Hematopoietic multipotent progenitor cell treated with erythropoietin and hydrocortisone succinate and interleukin-3 and kit ligand, for 6 days (in vitro differentiated cells): ENCODE measurements around the gene PREB.

ENCODE experiments used
- DNase-seq: peaks from one replicate; pipeline ENCODE4 v3.0.0-alpha.2; 2015

PREB gene

DNA sequence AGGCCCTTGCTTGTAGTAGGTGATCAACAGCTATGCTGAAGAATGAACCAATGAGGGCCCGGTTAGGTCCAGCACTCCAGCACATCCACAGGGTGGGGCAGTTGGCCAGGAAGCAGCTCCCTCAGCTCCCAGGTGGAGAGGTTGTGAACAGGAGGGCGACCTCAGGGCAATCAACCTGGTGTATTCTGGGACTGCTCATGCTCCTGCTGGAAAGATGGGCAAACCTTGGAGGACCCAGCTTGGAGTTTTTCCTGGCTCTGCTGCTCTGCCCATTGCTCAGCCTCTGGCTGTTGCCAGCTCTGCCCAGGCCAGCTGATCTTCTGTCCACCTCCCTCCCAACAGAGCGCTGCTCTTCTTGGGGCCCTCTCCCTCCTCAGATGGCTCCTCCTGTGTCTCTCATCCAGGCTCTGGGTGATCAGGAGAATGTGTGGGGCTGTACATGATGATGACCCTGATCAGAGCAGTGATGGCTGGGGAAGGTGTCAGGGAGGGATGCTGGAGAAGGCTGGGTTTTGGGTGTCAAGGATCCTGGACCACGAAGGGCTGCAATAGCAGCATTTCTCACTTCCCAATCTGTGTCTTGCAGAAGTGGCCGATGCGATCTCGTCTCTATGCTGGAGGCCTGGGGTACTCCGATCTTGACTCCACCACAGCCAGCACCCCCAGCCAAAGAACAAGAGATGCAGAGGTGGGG, 17.8 kb upstream of the PREB start:
- no peak for DNase-seq

DNA sequence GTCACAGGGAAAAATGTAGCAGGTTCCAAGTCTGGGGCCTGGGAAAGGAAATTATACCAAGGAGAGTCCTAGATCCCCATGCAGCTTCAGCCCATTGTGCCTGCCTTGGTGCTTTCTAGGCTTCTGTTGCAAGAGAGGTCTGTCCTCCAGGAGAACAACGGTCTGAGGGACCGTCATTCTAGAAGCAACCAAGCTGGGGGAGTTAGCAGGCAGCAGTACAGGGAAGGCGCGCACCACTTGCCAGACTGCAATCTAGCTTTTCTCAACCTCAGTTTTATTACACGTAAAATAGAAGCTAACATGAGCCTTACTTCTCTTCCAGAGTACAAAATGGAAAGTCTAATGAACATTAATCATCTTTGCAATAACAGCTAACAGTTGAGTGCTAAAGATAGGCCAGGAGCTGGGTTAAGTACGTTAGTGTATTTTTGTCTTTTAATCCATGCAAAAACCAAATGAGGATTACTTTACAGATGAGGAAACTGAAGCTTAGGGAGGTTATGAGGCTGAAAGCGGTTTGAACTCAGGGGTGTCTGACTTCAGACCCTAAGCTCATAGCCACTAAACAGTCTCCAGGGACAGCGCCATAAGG, 16.3 kb upstream of the PREB start:
- no peak for DNase-seq

DNA sequence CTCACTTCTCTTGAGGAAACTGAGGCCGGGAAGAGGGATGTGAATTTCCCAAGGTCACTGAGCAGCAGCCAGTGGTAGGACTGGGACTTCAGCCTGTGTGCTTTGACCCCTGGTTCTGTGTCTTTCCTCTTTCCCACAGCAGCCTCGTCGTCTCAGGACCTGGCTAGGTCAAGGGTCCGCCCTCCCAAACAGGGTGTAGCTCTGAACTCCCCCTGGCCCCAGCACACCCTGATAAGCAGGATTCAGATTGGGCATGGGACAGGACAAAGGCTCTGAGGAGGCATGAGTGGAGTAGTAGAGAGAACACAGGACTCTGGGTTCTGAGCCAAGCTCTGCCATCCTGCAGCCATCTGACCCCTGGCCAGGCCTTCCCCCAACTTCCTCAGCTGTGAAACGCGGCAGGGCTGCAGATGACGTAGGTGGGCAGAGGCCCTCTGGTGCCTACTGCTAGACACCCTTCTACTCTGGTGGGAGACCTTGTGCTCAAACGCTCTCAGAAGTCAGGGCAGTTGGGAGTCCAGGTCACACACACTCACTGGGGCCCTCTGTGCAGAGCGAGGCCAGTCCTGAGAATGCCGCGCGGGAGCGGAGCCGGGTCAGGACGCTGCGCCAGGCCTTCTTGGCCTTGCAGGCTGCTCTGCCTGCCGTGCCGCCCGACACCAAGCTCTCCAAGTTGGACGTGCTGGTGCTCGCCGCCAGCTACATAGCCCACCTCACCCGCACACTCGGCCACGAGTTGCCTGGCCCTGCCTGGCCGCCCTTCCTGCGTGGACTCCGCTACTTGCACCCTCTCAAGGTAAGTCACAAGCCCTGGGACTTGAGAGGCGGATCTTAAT, 15.4 kb upstream of the PREB start:
- no peak for DNase-seq

DNA sequence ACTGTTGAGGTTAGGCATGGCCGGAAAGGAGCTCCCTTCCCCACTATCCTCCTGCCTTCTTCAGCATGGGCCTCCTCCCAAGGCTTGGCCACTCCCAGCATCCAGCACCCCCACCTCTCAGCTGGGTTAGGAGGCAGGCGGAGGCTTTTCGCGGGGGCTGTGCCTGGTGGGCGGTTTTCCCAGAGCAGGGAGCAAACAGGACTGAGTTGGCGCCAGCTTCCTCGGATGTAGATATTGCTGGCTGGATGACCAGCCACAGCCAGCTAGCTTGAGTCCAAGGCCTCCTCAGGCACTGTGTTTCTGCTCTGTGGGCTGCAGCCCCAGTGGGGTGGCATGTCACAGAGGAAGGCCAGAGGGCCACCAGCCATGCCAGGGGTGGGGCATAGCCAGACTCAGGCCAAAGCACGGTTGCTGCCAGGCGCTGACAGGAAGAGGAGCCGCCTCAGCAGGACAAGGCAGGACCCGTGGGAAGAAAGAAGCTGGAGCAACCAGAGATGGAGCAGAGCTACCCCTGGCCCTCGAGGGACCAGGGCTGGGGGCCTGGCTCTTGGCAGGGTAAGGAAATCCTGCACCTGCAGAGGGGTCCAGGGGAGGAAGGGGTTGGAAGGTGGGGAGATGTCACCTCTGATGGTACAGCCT, 14.5 kb upstream of the PREB start, which contains the start of gene TCF23:
Gene TCF23, plus strand, starts transcription at position 204 of the 639 bp plus-strand sequence. Its CDS starts 130 bp downstream, at position 334.
- DNase-seq: no peak

DNA sequence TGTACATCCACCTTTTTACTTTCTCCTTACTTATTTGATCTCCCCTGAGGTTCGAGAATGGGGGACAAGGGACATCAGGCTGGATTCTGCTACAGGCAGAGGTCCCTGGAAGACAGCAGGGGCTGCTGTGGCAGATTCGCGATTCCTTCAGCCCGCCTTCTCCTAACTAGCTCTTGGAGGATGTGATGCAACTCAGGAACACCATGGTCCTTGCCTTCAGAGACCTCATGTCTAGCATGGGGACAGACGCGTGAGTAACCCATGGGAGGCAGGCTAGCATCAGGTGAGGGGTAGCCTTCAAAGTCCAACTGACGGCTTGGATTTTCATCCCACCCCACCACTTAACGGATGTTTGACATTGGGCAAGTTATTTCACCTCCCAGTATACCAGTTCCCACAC, 13.5 kb upstream of the PREB start:
- no peak for DNase-seq

DNA sequence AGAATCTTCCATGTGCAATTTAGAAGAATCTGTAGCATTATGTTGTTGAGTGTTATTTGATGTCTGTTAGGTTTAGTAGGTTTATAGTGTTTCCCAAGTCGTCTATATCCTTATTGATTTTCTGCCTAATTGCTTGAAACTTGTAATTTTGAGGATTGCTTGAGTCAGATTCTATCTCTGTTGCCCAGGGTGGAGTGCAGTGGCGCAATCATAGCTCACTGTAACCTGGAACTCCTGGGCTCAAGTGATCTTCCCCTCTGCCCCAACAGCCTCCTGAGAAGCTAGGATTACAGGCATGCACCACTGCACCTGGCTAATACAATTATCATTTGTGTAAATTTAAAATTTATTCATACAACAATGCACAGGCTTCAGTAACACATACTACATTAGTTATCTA, 11.2 kb upstream of the PREB start:
- DNase-seq: no peak

DNA sequence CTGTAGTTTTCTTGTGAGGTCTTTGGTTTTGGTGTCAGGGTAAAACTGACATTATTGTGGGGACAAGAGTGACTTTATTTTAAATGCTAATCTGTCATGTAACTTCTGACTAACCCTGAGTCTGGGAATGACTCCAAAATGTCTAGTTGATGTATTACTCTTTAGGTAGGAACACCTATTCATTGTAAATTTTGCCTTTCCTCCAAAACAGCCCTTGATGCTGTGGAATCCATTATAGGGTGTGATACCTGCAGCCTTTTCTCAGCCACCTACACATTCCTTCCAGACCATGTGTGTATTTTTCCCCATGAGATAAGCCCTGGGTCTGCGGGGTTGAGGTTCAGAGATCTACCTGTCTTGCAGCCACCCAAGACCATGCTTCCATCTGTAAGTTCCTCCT, 8.8 kb upstream of the PREB start:
- DNase-seq: no peak

DNA sequence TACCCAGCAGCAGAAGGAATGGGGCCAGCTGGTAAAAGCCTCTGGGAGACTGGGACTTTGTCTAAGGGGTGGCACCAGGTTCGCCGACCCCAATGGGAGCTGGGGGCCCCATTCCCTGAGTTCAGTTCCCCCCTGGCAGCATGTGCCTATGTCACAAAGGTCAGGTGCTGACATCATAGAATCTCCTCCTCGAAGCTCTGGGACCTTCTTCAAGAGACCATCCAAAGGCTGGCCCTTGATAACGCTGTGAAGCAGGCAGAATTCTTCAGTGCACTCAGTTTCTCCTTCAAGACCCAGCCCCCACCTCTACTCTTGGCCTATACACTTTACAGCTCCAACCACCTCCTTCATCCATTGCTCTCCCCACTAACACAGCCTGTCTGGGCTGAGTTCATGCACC, 4.9 kb upstream of the PREB start, which contains the start of gene PRR30:
Gene PRR30, minus strand, starts transcription at position 101 of the 400 bp plus-strand sequence. CDS start 1,081 bp downstream, outside the sequence.
- no peak for DNase-seq

DNA sequence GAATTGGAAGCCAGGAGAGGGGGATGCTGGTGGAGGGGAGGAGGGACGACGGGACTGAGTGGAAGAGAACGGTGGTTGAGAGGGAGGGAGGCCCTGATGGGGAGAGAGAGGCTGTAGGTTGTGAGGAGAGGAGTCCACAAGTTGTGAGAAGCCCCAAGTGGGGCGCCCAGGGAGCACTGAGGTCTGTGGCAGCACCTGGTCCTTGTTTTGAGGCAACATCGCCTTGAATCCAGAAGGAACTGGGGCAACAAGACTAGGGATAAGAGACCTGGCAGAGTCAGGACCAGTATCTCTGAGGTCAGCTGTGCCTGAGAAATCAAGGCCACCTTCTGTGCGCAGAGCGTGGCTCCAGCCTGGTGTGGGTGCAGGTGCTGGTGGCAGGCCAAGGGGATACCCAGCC, 3.7 kb upstream of the PREB start:
- DNase-seq: no peak

DNA sequence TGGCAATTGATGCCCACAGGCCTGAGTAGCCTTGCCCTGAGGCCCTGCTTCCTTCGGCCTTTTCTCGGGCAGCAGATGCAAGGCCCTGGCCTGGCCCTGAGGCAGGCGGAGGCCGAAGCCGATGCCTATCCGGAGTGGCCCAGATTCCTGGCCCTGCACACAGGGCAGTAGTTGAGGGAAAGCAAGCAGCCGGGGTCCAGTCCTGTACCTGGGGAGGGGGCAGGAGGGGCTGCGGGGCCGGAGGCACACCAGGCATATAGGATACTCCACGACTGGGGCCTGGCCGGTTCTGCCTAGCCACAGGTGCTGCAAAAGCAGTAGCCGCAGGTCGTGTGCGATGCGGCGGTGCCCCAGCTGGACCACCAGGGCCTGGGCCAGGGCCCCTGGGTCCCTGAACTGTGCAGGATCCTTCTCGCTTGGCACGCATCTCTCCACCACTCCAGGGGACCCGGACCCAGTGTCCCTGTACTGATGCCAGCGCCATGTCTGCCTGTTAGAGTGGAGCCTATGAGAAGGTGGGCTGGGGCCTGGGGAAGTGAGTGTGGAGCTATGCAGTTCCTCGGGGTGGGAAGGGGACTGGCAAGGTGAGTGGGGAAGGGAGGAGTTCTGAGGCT, 3.0 kb upstream of the PREB start:
- DNase-seq: no peak

DNA sequence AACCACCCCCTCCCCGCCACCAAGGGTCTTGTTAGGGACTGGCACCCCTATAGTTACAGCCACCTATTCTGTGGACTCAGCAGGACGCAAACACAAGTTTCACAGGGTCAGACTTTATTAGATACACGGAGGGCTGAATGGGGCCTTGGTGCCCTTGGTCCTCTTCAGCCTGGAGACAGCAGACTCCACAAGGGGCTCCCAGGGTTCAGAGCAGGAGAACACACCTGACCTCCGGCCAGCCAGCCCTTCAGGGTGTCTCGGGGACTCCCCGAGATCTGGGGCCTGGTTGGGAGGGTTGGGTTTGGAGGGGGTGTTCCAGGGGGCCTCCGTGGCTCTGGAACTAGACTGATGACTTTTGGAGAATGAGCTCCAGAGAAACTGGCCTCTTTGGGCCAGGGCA, 2.3 kb upstream of the PREB start:
- DNase-seq: no peak

DNA sequence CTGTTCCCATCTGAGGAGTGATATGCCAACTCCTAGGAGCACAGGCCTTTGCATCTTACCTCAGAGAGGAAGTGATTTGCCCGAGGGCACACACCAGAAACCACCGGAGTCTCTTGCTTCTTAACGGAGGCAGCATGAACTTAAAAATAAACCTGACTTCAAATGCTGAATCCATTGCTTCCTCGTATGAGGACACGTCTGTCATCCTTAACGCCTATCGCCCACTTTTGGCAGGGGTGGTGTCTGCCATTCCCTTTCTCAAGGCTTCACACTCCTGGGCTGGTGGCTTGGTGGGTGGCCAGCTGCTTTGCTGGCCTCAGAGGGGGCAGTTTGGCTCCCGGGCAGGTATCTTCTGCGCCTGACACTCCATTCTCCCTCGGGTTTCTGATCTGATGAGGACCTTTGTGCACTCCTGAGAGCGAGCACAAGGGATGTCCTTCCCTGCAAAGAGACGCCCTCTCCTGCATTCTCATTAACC, 1.1 kb upstream of the PREB start:
- no peak for DNase-seq

DNA sequence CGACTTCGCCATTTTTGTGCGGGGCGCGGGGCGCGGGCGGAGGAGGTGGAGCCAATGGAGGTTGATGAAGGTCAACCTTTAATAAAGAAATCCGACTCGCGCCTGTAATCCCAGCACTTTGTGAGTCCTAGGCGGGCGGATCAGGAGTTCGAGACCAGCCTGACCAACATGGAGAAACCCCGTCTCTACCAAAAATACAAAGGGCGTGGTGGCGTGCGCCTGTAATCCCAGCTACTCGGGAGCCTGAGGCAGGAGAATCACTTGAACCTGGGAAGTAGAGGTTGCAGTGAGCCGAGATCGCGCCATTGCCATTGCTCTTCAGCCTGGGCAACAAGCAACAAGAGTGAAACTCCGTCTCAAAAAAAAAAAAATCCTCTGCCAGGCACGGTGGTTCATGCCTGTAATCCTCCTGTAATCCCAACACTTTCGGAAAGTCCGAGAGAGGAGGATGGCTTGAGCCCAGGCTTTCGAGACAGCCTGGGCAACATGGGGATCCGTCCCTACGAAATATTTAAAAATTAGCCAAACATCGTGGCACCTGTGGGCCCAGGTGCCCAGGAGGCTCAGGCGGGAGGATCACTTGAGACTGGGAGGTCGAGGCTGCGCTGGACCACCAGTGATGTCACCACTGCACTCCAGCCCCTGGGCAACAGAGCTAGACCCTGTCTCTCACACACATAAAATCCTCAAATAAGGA, 493 bp upstream of the PREB start:
- no peak for DNase-seq

DNA sequence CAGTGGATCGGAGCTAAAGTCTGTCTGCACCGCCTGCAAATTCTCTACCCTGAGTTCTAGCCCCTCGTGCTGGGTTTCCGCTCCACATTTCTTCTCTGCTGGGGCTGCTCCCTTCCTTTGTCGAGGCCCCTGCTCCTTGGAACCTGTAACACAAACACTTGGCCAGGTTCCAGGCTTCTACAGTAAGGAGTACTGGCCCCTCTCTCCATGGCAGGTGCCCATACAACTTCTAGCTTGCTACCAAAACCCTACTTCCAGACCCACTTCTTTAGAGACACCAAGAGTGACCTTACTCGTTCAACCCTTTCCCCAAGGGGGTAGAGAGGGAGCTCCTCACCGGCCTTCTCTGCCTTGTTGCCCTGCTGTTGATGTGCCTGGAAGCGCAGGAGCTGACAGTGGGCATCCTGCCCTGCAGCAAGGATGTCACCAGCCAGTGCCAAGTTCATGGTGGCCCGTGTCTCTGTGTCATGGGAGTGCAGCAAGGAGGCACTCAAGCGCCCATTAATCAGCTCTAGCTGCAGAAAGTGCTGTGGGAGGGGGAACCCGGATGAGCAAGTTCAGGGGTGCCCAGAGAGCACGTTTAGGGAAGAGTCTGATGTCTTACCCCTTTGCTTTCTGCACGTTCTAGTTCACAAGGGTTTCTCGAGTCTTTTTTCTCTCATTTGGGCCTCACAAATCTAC, 1.1 kb downstream of the PREB start:
- peak; percentile 58 for DNase-seq

DNA sequence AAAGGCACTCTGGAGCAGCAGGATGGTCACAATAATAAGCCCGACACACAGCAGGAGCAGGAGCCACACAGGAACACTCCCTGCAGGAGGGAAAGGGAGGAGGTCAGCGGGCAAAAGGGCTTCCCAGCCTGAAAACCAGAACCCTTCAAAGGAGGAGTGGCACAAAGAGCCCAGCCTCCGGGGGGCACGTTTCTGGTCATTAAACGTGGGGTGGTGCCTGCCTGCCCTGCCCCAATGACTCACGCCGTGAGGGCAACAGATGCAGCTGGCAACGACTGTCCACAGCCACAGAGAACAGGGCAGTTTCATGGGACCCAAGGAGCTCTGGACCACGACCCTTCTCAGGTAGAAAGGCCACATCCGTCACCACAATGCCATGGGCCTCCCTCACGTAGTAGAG, 3.0 kb downstream of the PREB start:
- no peak for DNase-seq

DNA sequence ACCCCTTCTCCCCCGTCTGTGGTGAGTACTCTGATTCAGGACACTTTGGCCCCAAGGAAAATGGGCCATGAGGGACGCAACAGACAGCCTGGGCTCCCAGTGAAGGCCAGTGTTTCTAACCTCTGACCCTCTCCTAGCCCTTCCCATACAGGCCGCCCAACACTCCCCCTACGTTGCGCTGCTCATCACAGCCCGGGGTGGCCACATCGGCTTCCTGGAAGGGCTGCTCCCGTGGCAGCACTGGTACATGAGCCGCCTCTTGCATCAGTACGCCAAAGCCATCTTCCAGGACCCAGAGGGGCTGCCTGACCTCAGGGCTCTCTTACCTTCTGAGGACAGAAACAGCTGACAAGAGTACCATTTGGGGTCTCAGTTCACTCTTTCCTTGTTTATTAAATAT, 4.0 kb downstream of the PREB start:
- no peak for DNase-seq

DNA sequence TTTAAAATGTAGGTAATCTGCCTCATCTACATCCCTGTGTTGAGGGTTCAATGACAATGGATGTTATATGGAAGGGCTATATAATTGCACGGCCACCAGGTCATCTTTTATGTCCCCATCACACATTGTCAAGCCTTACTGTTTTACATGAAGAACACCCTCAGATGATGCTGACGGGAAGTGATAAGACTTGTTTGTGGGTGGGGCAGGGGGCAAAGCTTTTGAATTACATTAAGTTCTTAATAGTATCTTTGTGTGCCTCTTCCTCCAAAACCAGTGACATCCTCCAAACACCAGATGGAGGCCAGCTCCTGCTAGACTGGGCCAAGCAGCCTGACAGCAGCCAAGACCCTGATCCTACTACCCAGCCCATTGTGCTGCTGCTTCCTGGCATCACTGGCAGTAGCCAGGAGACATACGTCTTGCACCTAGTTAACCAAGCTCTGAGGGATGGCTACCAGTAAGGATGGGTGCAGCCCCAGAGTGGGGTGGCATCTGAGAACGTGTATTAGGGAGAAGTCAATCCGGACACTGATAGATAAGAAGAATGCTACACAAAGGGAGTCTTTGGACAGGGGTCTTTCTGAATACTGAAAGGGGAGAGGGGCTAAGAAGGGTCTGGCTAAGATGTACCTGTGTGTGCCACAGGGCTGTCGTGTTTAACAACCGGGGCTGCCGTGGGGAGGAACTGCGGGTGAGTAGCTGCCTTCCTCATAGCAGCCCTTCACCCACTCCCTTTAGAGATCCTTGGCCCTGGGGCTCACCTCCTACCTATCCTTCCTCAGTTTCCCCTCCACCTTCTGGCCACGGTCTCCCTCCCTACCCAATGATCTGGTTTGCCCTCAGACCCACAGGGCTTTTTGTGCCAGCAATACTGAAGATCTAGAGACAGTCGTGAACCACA, 5.5 kb downstream of the PREB start:
- DNase-seq: peak; percentile 52

DNA sequence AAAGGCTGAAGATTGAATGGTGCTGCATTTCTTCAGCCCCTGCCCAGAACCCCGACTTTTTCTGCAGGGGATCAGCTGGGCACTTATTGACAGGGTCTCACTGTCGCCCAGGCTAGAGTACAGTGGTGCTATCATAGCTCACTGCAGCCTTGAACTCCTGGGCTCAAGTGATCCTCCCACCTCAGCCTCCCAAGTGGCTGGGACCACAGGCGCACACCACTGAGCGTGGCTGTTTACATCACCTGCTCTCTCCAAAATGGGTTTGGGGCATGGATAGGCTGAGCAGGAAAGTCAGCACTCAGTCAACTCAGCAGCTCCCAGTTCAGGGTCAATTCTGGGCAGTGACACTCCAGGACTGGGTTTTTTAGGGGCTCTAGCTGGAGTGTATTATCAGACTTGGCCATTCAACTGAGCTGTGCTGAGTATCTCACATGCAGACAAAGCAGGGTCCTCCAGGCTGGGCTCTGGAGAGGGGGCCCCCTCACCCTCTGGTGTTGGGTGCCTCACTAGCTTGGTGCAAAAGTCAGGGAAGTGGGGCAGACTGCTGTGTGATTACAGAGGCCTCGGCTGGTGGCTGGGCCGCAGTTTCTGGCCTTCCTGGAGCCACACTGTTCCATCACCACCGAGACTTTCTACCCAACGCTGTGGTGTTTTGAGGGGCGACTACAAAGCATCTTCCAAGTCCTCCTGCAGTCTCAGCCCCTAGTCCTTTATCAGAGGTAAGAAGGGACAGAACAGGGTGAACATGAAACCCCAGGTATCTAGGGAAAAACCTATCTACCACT, 6.4 kb downstream of the PREB start:
- no peak for DNase-seq

DNA sequence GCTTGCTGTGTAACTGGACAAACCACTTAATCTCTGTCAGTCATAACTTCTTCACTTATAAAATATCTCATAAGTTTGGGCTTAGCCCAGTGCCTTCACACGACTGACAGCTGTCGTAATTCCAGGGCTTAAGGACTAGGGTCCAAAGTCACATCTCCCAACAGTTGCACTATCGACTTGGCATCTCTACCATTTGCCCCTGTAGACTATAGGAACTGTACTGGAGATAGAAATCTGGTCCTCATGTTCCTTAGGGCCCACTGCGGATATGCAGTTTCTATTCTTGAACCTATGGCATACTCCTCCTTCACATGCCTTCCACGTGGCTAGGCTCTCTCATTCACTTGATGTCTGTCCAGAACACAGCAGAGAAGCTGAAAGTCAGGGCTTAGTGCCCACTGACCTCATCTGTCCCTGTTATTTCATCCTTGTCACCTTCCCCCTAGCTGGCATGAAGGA, 8.2 kb downstream of the PREB start:
- no peak for DNase-seq
